NCI-H128 (cell line): Measurements from ENCODE around the gene MYO1D.

ENCODE experiments used
- DNase-seq: peaks from one replicate; lab custom pipeline; 2025; ENCODE audit not compliant: unreplicated experiment; lab: John Stamatoyannopoulos, UW

MYO1D gene

GRCh38 chr17:32629563-32630190 lies 247.2 kb downstream of the MYO1D start:
- DNase-seq, result no peak

- DNase-seq, result no peak
These were observed 248.5 kb downstream of the MYO1D start for GRCh38 chr17:32628271-32629044.

GRCh38 chr17:32627239-32627996 lies 249.5 kb downstream of the MYO1D start:
- DNase-seq, result peak; percentile 76

GRCh38 chr17:32626379-32626791 lies 250.5 kb downstream of the MYO1D start:
- DNase-seq, result no peak

GRCh38 chr17:32625971-32626370 lies 251.0 kb downstream of the MYO1D start:
- peak; percentile 69 for DNase-seq

- DNase-seq, result no peak
These were observed 253.7 kb downstream of the MYO1D start for GRCh38 chr17:32623196-32623595.

GRCh38 chr17:32622540-32622939 lies 254.4 kb downstream of the MYO1D start:
- no peak for DNase-seq

- no peak for DNase-seq
These were observed 255.2 kb downstream of the MYO1D start for GRCh38 chr17:32621612-32622312.

- DNase-seq, result no peak
These were observed 261.6 kb downstream of the MYO1D start for GRCh38 chr17:32615326-32615725.

- DNase-seq, result no peak
These were observed 266.0 kb downstream of the MYO1D start for GRCh38 chr17:32610943-32611342.

GRCh38 chr17:32609884-32610650 lies 266.9 kb downstream of the MYO1D start:
- DNase-seq, result no peak

GRCh38 chr17:32609085-32609484 lies 267.8 kb downstream of the MYO1D start:
- DNase-seq, result no peak

- no peak for DNase-seq
These were observed 268.7 kb downstream of the MYO1D start for GRCh38 chr17:32608267-32608666.

GRCh38 chr17:32604966-32605365 lies 272.0 kb downstream of the MYO1D start:
- no peak for DNase-seq

GRCh38 chr17:32602396-32602795 lies 274.5 kb downstream of the MYO1D start:
- DNase-seq, result no peak

- DNase-seq, result no peak
These were observed 275.1 kb downstream of the MYO1D start for GRCh38 chr17:32601866-32602265.

GRCh38 chr17:32596628-32597027 lies 280.3 kb downstream of the MYO1D start:
- DNase-seq, result no peak

GRCh38 chr17:32596206-32596605 lies 280.7 kb downstream of the MYO1D start:
- no peak for DNase-seq

GRCh38 chr17:32593003-32593402 lies 283.9 kb downstream of the MYO1D start:
- no peak for DNase-seq

- no peak for DNase-seq
These were observed 285.5 kb downstream of the MYO1D start for GRCh38 chr17:32591405-32591804.

- peak; percentile 51 for DNase-seq
These were observed 285.9 kb downstream of the MYO1D start for GRCh38 chr17:32590974-32591373.
